Lower leg skin (tissue), 3 donors: ENCODE results near the gene FBXO15.

Experiments used
- CTCF ChIP-seq, 3 donors: fragments of 450-650 bp; IDR thresholded peaks; one replicate each; pipeline ENCODE4 v1.5.1; 2016; ENCODE audit warnings: antibody characterized with exemption in 3 of 3, mild to moderate bottlenecking in 3 of 3, moderate library complexity in 2 of 3
- POLR2A ChIP-seq, 2 donors: fragments of 450-650 bp; IDR thresholded peaks; one replicate each; pipeline ENCODE4 v1.6.1; 2016 to 2017; ENCODE audit warnings: antibody characterized with exemption in 2 of 2, mild to moderate bottlenecking in 1 of 2, moderate library complexity in 1 of 2

- TF ChIP-seq CTCF (IDR thresholded peaks at IDR 0.05) (no peak), POLR2A (IDR thresholded peaks at IDR 0.05) (no peak)
These were observed 64.7 kb downstream of the FBXO15 start for GRCh38 chr18:74082742-74083556.
